A549 (cell line): ENCODE measurements around the gene TRAPPC12. TPM values are rescaled to one million over a fixed set of nuclear protein-coding genes. Genes with fewer than 3 reads are reported as not detected.
A peak's percentile ranks its signal among the peaks of the same experiment; 100 is the strongest.

Source experiments
- ATAC-seq, 2 experiments: fragments of 200-7000 bp in 1 of 2; fragments of >200 bp in 1 of 2; cut with Nextera tagmentation in 1 of 2; cut with Tn5 transposase in 1 of 2; 3 replicates each; pipeline versions ENCODE4 v1.8.0 to v1.9.1; 2018 to 2020; ENCODE audit warnings: mild to moderate bottlenecking in 1 of 2, moderate library complexity in 1 of 2
- CTCF ChIA-PET: fragments of 300-600 bp; sonication (Branson Sonifier 250); formaldehyde crosslinking; extraction: SDS; loops from one replicate; lab custom pipeline; 2021; ENCODE audit warnings: antibody characterized with exemption, inconsistent platforms; lab: Yijun Ruan, JAX
- POLR2A ChIA-PET: fragments of 350-600 bp; formaldehyde crosslinking; extraction: SDS; loops from one replicate; lab custom pipeline; 2021; ENCODE audit warnings: antibody characterized with exemption, inconsistent platforms; lab: Yijun Ruan, JAX
- DNase-seq, 2 experiments: peaks; one replicate each; pipeline versions ENCODE4 v3.0.0 to v3.0.0-alpha.2; 2011 to 2016; ENCODE audit warnings: low read depth in 1 of 2, low spot score in 1 of 2
- FAIRE-seq: peaks from 2 replicates; lab custom pipeline; 2011; peaks lifted over from hg19 to GRCh38; lab: Jason Lieb, UNC
- H3K27ac ChIP-seq, 2 experiments: fragments of >200 bp; sonication (Bioruptor Twin); formaldehyde crosslinking; 3 replicates each; pipeline ENCODE4 v1.5.1; 2016 to 2017
- H3K4me1 ChIP-seq: fragments of >200 bp; sonication (Bioruptor Twin); formaldehyde crosslinking; 3 replicates; pipeline ENCODE4 v1.6.1; 2016
- H3K4me2 ChIP-seq: fragments of >200 bp; sonication (Bioruptor Twin); formaldehyde crosslinking; 3 replicates; pipeline ENCODE4 v1.6.1; 2016
- H3K4me3 ChIP-seq: fragments of >200 bp; sonication (Bioruptor Twin); formaldehyde crosslinking; 3 replicates; pipeline ENCODE4 v1.5.1; 2016
- H3K9me3 ChIP-seq: fragments of >200 bp; sonication (Bioruptor Twin); formaldehyde crosslinking; 3 replicates; pipeline ENCODE4 v1.6.1; 2016
- CBX2 ChIP-seq: fragments of 200-600 bp; sonication (generic); IDR thresholded peaks from 2 replicates; pipeline ENCODE4 v1.6.1; 2016; ENCODE audit warnings: low read depth, mild to moderate bottlenecking, borderline replicate concordance
- CBX8 ChIP-seq: fragments of 200-600 bp; sonication (generic); IDR thresholded peaks from 2 replicates; pipeline ENCODE4 v1.6.1; 2016
- CHD4 ChIP-seq: fragments of 200-600 bp; sonication (generic); IDR thresholded peaks from 2 replicates; pipeline ENCODE4 v1.6.1; 2016; ENCODE audit warnings: antibody characterized with exemption, mild to moderate bottlenecking, borderline replicate concordance
- ESRRA ChIP-seq: fragments of 150-350 bp; IDR thresholded peaks from 2 replicates; pipeline ENCODE4 v1.6.1; 2014; ENCODE audit warnings: mild to moderate bottlenecking, low read length, borderline replicate concordance
- FOSB ChIP-seq: fragments of 250-450 bp; sonication (Bioruptor Pico); IDR thresholded peaks from 2 replicates; pipeline ENCODE4 v1.5.0; 2020; ENCODE audit warnings: mild to moderate bottlenecking, moderate library complexity
- FOSL2 ChIP-seq, 2 experiments: fragments of 450-650 bp in 1 of 2; fragments of >200 bp in 1 of 2; sonication (Bioruptor Twin) in 1 of 2; formaldehyde crosslinking; IDR thresholded peaks; 2 replicates each; pipeline versions ENCODE4 v1.5.0 to v1.6.1; 2016 to 2020; ENCODE audit warnings: mild to moderate bottlenecking in 1 of 2, moderate library complexity in 1 of 2
- FOXS1 ChIP-seq: fragments of 250-450 bp; sonication (Bioruptor Pico); IDR thresholded peaks from 2 replicates; pipeline ENCODE4 v1.5.0; 2020; ENCODE audit warnings: mild to moderate bottlenecking, moderate library complexity
- GATA3 ChIP-seq: IDR thresholded peaks from 2 replicates; pipeline ENCODE4 v1.6.1; 2012; ENCODE audit warnings: borderline replicate concordance
- HDAC2 ChIP-seq: fragments of 200-600 bp; sonication (generic); IDR thresholded peaks from 2 replicates; pipeline ENCODE4 v1.6.1; 2016
- HES2 ChIP-seq: fragments of >200 bp; sonication (Bioruptor Twin); formaldehyde crosslinking; IDR thresholded peaks from 2 replicates; pipeline ENCODE4 v1.6.1; 2016
- HEYL ChIP-seq: fragments of 250-450 bp; sonication (Bioruptor Pico); IDR thresholded peaks from 2 replicates; pipeline ENCODE4 v1.8.0; 2021; ENCODE audit warnings: mild to moderate bottlenecking, moderate library complexity
- JUN ChIP-seq, 2 experiments: fragments of >200 bp; sonication (Bioruptor Twin); formaldehyde crosslinking; IDR thresholded peaks; 2 replicates in 1 of 2; 3 replicates in 1 of 2; pipeline ENCODE4 v1.6.1; 2016 to 2017
- KDM1A ChIP-seq: fragments of 200-600 bp; sonication (generic); IDR thresholded peaks from 2 replicates; pipeline ENCODE4 v1.6.1; 2016; ENCODE audit warnings: low read depth, mild to moderate bottlenecking
- KDM5A ChIP-seq: fragments of 200-600 bp; sonication (generic); IDR thresholded peaks from 2 replicates; pipeline ENCODE4 v1.6.1; 2016; ENCODE audit warnings: antibody characterized with exemption, mild to moderate bottlenecking
- NFE2L2 ChIP-seq: fragments of 150-350 bp; conservative IDR thresholded peaks from 2 replicates; pipeline ENCODE4 v1.6.1; 2014; ENCODE audit warnings: low read length
- PHF8 ChIP-seq: fragments of 200-600 bp; sonication (generic); IDR thresholded peaks from 2 replicates; pipeline ENCODE4 v1.6.1; 2016; ENCODE audit warnings: low read depth, mild to moderate bottlenecking, antibody characterized with exemption, moderate library complexity, borderline replicate concordance
- POLR2A ChIP-seq: IDR thresholded peaks from 2 replicates; pipeline ENCODE4 v1.6.1; 2012; ENCODE audit warnings: mild to moderate bottlenecking, low read length
- POLR2AphosphoS2 ChIP-seq: conservative IDR thresholded peaks from 2 replicates; pipeline ENCODE4 v1.6.1; 2012; ENCODE audit warnings: low read length, improper control_type of control experiment, inconsistent platforms
- RFX5 ChIP-seq: fragments of 450-650 bp; IDR thresholded peaks from 2 replicates; pipeline ENCODE4 v1.7.1; 2014; ENCODE audit warnings: antibody characterized with exemption, mild to moderate bottlenecking, moderate library complexity
- RNF2 ChIP-seq: fragments of 200-600 bp; sonication (generic); IDR thresholded peaks from 2 replicates; pipeline ENCODE4 v1.6.1; 2016; ENCODE audit warnings: low read depth, mild to moderate bottlenecking, antibody characterized with exemption, moderate library complexity, borderline replicate concordance
- SREBF2 ChIP-seq: fragments of 450-650 bp; IDR thresholded peaks from 2 replicates; pipeline ENCODE4 v1.6.1; 2014; ENCODE audit warnings: mild to moderate bottlenecking, moderate library complexity
- TP53 ChIP-seq: fragments of 250-450 bp; sonication (Bioruptor Pico); IDR thresholded peaks from 2 replicates; pipeline ENCODE4 v1.5.0; 2021; ENCODE audit warnings: mild to moderate bottlenecking, moderate library complexity
- ZSCAN20 ChIP-seq: fragments of 250-450 bp; sonication (Bioruptor Pico); IDR thresholded peaks from 2 replicates; pipeline ENCODE4 v1.8.0; 2022; ENCODE audit warnings: mild to moderate bottlenecking, moderate library complexity
- WGBS: methylation state at CpG from one replicate; pipeline ENCODE4 v1.1.6; 2017; ENCODE audit errors: missing lambda C conversion rate; 5-methylcytosine and 5-hydroxymethylcytosine counted together
- polyA plus RNA-seq, 4 experiments: library from polyadenylated mRNA; depleted of rRNA in 3 of 4; stranded (reverse); fragments of >200 nt; fragmentation: RNase III in 1 of 4; extraction: RNeasy Plus Mini Kit Qiagen cat#74134 plus additional on column Dnase treatment in 1 of 4; gene quantifications; 2 replicates in 3 of 4; 3 replicates in 1 of 4; pipeline ENCODE4 v1.2.3, GENCODE V29; 2011 to 2017
- TF ChIP-seq, protein P1 (sequence below): fragments of 200-600 bp; sonication (generic); IDR thresholded peaks from 2 replicates; pipeline ENCODE4 v1.6.1; 2016; ENCODE audit warnings: antibody characterized with exemption, mild to moderate bottlenecking, moderate library complexity
- TF ChIP-seq, protein P2 (sequence below): fragments of 250-450 bp; sonication (Bioruptor Pico); IDR thresholded peaks from 2 replicates; pipeline ENCODE4 v1.5.0; 2021; ENCODE audit warnings: mild to moderate bottlenecking, moderate library complexity, borderline replicate concordance
- TF ChIP-seq, protein P3 (sequence below): fragments of 150-350 bp; IDR thresholded peaks from 2 replicates; pipeline ENCODE4 v1.6.1; 2014; ENCODE audit warnings: low read depth, mild to moderate bottlenecking, low read length
- TF ChIP-seq, protein P4 (sequence below): fragments of 450-650 bp; IDR thresholded peaks from 2 replicates; pipeline ENCODE4 v1.6.1; 2014; ENCODE audit warnings: antibody characterized with exemption

The TRAPPC12 gene
- polyA plus RNA-seq, 2 of the 4 experiments (the other 2 are of a cell fraction) = 42.3 to 55.0 TPM

DNA sequence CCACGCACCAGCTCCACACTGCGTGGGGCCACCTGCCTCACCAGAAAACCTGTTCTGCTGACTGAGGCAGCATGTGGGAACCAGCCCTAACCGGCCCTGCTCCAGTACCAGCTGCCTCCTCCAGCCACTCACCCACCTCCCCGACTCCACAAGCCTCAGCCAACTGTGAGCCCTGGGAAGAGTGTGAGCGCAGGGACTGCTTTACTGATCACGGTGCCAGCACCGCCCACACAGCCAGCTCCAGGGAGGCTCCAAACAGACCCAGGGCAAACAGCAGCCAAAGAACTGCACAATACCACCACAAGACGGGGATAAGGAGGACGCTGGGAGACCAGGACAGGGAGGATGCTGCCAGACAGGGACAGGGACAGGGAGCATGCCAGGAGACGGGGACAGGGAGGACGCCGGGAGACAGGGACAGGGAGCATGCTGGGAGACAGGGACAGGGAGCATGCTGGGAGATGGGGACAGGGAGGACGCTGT, 30.2 kb upstream of the TRAPPC12 start:
- Histone ChIP-seq H3K27ac (no peak overlapping the region), H3K4me3 (no peak overlapping the region), H3K9me3 (no peaks in the 10 kb centered on the region; the same call in 2 of the 3 replicates), H3K4me2 (no peak overlapping the region), H3K4me1 (no peaks in the 10 kb centered on the region)
- ChIA-PET POLR2A (no interaction called here), CTCF (no interaction called here)
- TF ChIP-seq KDM5A (no peak), HDAC2 (no peak), TP53 (CRISPR knock-in tag) (no peak), KDM1A (no peak), ESRRA (no peak), JUN (IDR thresholded peaks at IDR 0.05) (no peak), PHF8 (no peak), NFE2L2 (no peak), HEYL (CRISPR knock-in tag) (no peak), RNF2 (no peak), FOSB (no peak), GATA3 (no peak), ZSCAN20 (CRISPR knock-in tag) (no peak), RFX5 (no peak), POLR2A (no peak), CHD4 (no peak), SREBF2 (no peak)
- TF ChIP-seq, protein P1, sequence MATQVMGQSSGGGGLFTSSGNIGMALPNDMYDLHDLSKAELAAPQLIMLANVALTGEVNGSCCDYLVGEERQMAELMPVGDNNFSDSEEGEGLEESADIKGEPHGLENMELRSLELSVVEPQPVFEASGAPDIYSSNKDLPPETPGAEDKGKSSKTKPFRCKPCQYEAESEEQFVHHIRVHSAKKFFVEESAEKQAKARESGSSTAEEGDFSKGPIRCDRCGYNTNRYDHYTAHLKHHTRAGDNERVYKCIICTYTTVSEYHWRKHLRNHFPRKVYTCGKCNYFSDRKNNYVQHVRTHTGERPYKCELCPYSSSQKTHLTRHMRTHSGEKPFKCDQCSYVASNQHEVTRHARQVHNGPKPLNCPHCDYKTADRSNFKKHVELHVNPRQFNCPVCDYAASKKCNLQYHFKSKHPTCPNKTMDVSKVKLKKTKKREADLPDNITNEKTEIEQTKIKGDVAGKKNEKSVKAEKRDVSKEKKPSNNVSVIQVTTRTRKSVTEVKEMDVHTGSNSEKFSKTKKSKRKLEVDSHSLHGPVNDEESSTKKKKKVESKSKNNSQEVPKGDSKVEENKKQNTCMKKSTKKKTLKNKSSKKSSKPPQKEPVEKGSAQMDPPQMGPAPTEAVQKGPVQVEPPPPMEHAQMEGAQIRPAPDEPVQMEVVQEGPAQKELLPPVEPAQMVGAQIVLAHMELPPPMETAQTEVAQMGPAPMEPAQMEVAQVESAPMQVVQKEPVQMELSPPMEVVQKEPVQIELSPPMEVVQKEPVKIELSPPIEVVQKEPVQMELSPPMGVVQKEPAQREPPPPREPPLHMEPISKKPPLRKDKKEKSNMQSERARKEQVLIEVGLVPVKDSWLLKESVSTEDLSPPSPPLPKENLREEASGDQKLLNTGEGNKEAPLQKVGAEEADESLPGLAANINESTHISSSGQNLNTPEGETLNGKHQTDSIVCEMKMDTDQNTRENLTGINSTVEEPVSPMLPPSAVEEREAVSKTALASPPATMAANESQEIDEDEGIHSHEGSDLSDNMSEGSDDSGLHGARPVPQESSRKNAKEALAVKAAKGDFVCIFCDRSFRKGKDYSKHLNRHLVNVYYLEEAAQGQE = no peak
- TF ChIP-seq, protein P2, sequence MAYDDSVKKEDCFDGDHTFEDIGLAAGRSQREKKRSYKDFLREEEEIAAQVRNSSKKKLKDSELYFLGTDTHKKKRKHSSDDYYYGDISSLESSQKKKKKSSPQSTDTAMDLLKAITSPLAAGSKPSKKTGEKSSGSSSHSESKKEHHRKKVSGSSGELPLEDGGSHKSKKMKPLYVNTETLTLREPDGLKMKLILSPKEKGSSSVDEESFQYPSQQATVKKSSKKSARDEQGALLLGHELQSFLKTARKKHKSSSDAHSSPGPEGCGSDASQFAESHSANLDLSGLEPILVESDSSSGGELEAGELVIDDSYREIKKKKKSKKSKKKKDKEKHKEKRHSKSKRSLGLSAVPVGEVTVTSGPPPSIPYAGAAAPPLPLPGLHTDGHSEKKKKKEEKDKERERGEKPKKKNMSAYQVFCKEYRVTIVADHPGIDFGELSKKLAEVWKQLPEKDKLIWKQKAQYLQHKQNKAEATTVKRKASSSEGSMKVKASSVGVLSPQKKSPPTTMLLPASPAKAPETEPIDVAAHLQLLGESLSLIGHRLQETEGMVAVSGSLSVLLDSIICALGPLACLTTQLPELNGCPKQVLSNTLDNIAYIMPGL (CRISPR knock-in tag) = no peak
- TF ChIP-seq, protein P3, sequence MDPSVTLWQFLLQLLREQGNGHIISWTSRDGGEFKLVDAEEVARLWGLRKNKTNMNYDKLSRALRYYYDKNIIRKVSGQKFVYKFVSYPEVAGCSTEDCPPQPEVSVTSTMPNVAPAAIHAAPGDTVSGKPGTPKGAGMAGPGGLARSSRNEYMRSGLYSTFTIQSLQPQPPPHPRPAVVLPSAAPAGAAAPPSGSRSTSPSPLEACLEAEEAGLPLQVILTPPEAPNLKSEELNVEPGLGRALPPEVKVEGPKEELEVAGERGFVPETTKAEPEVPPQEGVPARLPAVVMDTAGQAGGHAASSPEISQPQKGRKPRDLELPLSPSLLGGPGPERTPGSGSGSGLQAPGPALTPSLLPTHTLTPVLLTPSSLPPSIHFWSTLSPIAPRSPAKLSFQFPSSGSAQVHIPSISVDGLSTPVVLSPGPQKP = no peak
- FAIRE-seq (no peak), ATAC-seq (peak; percentile 34; a peak in 3 of 6 replicates), DNase-seq (no peak)
- WGBS = 89% methylated on average over 13 of the region's 13 CpGs

GRCh38 chr2:3354986-3355385, 24.5 kb upstream of the TRAPPC12 start:
- Histone ChIP-seq H3K27ac (no peak overlapping the region), H3K4me2 (no peak overlapping the region), H3K4me1 (no peaks in the 10 kb centered on the region), H3K4me3 (no peak overlapping the region), H3K9me3 (no peaks in the 10 kb centered on the region; the same call in 2 of the 3 replicates)
- WGBS = 91% methylated on average over 3 of the region's 3 CpGs
- POLR2A ChIA-PET = no interaction called here
- DNase-seq (no peak), ATAC-seq (no peak), FAIRE-seq (no peak)
- CTCF ChIA-PET = no interaction called here
- TF ChIP-seq, protein P4, sequence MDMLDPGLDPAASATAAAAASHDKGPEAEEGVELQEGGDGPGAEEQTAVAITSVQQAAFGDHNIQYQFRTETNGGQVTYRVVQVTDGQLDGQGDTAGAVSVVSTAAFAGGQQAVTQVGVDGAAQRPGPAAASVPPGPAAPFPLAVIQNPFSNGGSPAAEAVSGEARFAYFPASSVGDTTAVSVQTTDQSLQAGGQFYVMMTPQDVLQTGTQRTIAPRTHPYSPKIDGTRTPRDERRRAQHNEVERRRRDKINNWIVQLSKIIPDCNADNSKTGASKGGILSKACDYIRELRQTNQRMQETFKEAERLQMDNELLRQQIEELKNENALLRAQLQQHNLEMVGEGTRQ = no peak
- TF ChIP-seq CBX2 (no peak), POLR2AphosphoS2 (no peak), CBX8 (no peak), GATA3 (no peak), HES2 (no peak), JUN (IDR thresholded peaks at IDR 0.05) (no peak), FOSL2 (IDR thresholded peaks at IDR 0.05) (no peak), FOSL2 (CRISPR knock-in tag; IDR thresholded peaks at IDR 0.05) (no peak), FOXS1 (CRISPR knock-in tag) (no peak), RFX5 (no peak)
- TF ChIP-seq, protein P3 = no peak
